ENCODE measurements around the gene ALDH3A2.

ALDH3A2 gene

GRCh38 chr17:19717031-19717360, 68.4 kb downstream of the ALDH3A2 start:
- no peak for DNase-seq

GRCh38 chr17:19717411-19717908, 68.9 kb downstream of the ALDH3A2 start:
- DNase-seq = no peak

DNA sequence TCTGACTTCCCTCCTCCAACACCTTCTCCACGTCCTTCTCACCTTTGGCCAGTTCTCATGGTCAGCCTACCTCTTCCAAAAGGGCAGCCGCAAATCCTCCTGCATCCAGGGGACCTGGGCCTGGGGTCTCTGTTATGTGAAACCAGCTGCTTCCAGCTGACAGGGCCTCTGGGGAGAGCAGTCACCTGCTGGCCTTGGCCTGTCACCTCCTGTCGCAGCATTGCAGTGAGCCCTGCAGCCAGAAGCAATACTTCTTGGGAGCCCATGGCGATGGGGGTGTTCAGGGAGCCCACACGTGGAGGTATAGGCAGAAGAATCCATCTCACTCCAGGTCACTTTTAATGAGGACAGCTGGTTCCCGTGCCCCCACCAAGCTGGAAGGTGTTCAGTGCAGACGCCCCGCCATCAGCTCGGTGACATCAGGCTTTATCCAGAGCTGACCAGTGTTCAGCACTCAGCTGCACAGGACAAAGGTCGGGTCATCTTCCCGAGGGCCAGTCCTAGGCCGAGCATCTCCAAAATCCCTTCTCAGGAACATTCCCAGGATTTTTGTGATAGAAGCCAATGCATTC, 69.6 kb downstream of the ALDH3A2 start:
- DNase-seq = no peak

GRCh38 chr17:19718613-19719354, 70.2 kb downstream of the ALDH3A2 start:
- no peak for DNase-seq

DNA sequence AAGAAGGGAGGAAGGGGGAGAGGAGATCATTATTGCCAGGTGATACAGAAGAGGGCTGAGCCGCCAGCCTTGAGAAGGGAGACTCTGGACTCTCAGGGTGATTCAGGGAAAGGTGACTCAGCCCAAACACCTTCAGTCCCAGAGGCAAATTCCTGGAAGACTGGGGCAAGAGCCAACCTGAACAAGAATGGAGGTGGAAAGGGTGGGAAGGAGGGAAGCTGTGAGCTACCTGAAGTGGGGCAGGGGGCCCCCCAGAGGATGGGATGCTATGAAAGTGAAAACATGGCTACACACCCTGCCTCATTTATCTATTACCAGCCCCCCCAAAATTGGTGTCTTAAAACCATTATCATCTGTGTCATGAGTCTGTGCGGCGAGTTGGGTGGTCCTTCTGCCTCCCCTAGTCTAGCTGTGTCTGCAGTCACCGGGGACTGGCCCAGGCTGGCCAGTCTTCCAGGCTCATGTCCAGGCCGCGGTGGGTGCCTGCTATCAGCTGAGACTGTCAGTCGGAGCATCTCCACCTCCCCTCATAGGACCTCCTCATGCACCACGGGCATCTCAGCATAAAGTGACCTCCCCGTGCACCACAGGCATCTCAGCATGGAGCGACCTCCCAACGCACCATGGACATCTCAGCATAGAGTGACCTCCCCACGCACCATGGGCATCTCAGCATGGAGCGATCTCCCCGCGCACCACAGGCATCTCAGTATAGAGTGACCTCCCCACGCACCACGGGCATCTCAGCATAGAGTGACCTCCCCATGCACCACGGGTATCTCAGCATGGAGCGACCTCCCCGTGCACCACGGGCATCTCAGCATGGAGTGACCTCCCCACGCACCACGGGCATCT, 71.0 kb downstream of the ALDH3A2 start:
- DNase-seq = peak; percentile 83

DNA sequence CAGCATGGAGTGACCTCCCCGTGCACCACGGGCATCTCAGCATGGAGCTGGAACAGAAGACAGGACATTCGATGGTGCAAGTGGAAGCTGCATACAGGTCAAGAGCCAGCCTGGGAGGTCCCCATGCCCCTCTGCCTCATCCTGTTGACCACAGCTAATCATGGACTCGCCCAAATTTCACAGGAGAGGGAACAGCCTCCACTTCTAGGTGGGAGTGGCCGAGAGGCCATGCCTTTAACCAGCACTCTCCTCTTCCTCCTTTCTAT, 71.6 kb downstream of the ALDH3A2 start:
- DNase-seq = no peak

GRCh38 chr17:19720631-19721426, 72.3 kb downstream of the ALDH3A2 start:
- no peak for DNase-seq

- DNase-seq = no peak
Observed at GRCh38 chr17:19723964-19724363, 75.4 kb downstream of the ALDH3A2 start.

GRCh38 chr17:19724501-19725420, 76.2 kb downstream of the ALDH3A2 start:
- no peak for DNase-seq

GRCh38 chr17:19725486-19725885, 76.9 kb downstream of the ALDH3A2 start:
- DNase-seq = no peak

DNA sequence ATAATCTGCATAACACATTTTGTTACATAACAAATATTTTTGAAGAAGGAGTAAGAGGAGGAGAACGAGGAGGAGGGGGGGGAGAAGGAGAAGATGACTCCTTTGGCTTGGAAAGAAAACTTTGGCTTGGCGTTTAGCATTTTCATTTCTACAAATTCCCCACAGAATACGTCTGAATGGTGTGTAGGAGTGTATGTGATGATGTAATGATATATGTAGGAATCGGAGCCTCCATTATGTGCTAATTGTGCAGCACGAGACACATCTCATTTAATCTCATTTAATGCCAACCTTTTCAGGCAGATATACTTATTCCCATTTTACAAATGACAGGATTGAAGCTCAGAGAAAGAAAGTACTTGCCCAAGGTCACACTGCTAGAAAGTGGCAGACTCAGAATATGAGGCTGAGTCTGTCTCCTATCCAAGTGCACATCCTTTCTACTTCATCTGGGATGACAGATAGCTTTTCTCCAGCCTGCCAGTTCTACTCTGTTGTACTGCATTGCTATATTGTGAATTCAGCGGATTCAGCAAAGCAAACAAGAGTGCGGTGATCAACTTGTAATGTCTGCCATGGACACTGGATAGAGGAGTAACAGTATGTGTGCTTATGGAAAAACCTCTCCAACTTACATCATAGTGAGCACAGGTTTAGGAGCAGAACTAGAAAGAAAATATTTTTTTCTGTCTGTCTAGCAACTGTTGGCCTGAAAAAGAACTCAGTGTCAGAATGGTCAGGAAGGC, 78.3 kb downstream of the ALDH3A2 start:
- DNase-seq = no peak

All from islet precursor cell (in vitro differentiated cells).